Calu3 (cell line): ENCODE data around the gene AARS2. TPM values are rescaled to one million over a fixed set of nuclear protein-coding genes. Genes with fewer than 3 reads are reported as not detected.
A peak's percentile ranks its signal among the peaks of the same experiment; 100 is the strongest.

Experiments used
- BruUV-seq: library from RNA; stranded (reverse); fragments of 400-500 nt; replicated peaks from 2 replicates; lab custom pipeline; 2021; lab: Mats Ljungman, UMichigan
- CTCF ChIA-PET: fragments of 300-600 bp; sonication (Branson Sonifier 250); formaldehyde crosslinking; loops from one replicate; lab custom pipeline; 2022; ENCODE audit warnings: antibody characterized with exemption; lab: Charles Lee
- DNase-seq: peaks from one replicate; pipeline ENCODE4 v3.0.0; 2022
- H3K27ac Mint-ChIP-seq: one replicate; pipeline ENCODE4 v1.8.0; 2022; ENCODE audit warnings: mixed read lengths; ENCODE audit not compliant: unreplicated experiment
- H3K27me3 Mint-ChIP-seq: one replicate; pipeline ENCODE4 v1.8.0; 2022; ENCODE audit warnings: mixed read lengths; ENCODE audit not compliant: unreplicated experiment
- H3K36me3 Mint-ChIP-seq: one replicate; pipeline ENCODE4 v1.8.0; 2022; ENCODE audit warnings: mild to moderate bottlenecking, moderate library complexity, mixed read lengths; ENCODE audit not compliant: insufficient read depth, unreplicated experiment
- H3K4me1 Mint-ChIP-seq: one replicate; pipeline ENCODE4 v1.8.0; 2022; ENCODE audit warnings: mild to moderate bottlenecking, low read depth, mixed read lengths; ENCODE audit not compliant: unreplicated experiment
- H3K4me3 Mint-ChIP-seq: one replicate; pipeline ENCODE4 v1.8.0; 2022; ENCODE audit warnings: mild to moderate bottlenecking, low read depth, moderate library complexity, mixed read lengths; ENCODE audit not compliant: unreplicated experiment
- H3K9me3 Mint-ChIP-seq: one replicate; pipeline ENCODE4 v1.8.0; 2022; ENCODE audit warnings: low read depth, mixed read lengths; ENCODE audit not compliant: unreplicated experiment
- intact Hi-C: fragments of 100-400 bp; cut with micrococcal nuclease; formaldehyde crosslinking; loops from one replicate; pipeline ENCODE4 v1.10.0; 2022; ENCODE audit not compliant: unreplicated experiment
- total RNA-seq: library from RNA; stranded (reverse); gene quantifications from 2 replicates; pipeline ENCODE4 v1.2.3, GENCODE V29; 2022
- TF ChIP-seq, protein P1 (sequence below): fragments of 200-600 bp; IDR thresholded peaks from one replicate; pipeline ENCODE4 v1.8.0; 2022; ENCODE audit warnings: antibody characterized with exemption; ENCODE audit not compliant: unreplicated experiment

AARS2 gene
- total RNA-seq, 1 experiment from 2014 or later, result 37.5 TPM

DNA sequence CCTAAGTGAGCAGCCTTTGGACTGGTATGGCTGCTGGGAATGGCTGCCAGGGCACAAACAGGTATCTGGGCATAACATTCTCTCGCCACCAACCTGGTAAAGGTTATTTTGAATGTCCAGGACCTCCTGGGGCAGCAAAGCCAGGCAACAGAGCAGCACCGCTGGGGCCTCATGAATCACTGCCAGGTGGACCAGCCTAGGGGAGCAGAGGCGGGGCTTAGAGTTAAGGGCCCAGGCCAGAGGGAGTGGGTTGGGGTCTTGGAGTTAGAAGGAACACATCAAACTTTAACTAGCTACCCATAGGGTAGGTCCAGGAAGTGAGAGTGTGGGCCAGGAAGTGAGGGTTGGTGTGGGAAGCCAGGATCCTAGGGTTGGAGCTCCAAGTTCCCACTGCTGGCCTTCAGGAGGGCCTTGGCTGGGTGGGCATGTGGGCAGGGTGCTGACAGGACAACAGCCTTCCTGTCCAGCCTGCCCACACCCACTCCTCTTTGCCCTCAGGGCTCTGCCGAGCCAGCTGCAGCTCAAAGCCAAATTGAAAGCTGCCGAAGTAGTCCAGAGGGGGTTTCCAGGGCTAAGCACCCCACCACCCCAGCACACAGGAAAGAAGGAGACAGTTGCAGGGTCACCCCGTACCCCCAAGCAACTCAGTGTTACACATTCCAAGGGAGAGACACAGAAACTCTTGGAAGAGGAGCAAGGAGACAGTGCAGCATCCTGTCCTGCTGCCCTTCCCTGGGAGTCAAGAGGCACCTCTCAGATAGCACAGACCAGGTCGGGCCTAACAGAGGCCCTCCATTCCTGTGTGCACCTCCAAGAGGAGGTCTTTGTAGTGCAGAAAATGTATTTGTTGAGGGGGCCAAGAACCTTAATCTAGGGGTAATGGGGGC, 50.4 kb downstream of the AARS2 start:
- TF ChIP-seq, protein P1, sequence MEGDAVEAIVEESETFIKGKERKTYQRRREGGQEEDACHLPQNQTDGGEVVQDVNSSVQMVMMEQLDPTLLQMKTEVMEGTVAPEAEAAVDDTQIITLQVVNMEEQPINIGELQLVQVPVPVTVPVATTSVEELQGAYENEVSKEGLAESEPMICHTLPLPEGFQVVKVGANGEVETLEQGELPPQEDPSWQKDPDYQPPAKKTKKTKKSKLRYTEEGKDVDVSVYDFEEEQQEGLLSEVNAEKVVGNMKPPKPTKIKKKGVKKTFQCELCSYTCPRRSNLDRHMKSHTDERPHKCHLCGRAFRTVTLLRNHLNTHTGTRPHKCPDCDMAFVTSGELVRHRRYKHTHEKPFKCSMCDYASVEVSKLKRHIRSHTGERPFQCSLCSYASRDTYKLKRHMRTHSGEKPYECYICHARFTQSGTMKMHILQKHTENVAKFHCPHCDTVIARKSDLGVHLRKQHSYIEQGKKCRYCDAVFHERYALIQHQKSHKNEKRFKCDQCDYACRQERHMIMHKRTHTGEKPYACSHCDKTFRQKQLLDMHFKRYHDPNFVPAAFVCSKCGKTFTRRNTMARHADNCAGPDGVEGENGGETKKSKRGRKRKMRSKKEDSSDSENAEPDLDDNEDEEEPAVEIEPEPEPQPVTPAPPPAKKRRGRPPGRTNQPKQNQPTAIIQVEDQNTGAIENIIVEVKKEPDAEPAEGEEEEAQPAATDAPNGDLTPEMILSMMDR, result no peak
- Mint-ChIP-seq H3K27ac (peak overlapping the region; percentile 80), H3K9me3 (no peaks in the 10 kb centered on the region), H3K36me3 (peaks cover 66% of the 10 kb centered on the region), H3K4me3 (peak overlapping the region; percentile 98), H3K27me3 (peaks cover 17% of the 10 kb centered on the region), H3K4me1 (peaks cover 53% of the 10 kb centered on the region)
- CTCF ChIA-PET, result interaction anchor here (0.5 to 1.3 kb wide), 4 partner anchors 44 to 1176 kb away, joined by 3 read pairs; no protein-coding TSS in a partner anchor
- no peak for DNase-seq
- intact Hi-C loops, result no loop called here
- BruUV-seq, result no TSS peak

DNA sequence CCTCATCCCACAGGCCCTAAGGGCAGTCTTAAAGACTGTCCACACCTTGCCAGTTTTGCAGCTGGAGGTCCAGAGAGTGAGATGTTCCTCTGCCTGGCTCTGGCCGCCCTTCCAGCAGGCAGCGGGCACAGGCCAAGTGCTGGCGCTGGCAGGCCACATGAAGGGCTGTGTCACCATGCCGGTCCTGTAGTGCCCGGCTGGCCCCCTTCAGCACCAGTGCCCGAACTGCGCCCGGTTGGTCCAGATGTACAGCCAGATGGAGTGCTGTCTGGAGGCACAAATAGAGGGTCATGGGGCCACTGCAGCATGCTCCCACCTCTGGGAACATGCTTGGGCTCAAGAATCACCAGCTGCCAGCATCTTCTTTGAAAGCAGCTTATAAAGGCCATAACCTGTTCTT, 51.6 kb downstream of the AARS2 start:
- peaks cover 73% of the 10 kb centered on the region for H3K36me3 Mint-ChIP-seq
- CTCF ChIA-PET, result interaction anchor here (0.5 to 0.6 kb wide), 3 partner anchors 45 to 1175 kb away, joined by 3 read pairs; no protein-coding TSS in a partner anchor
- intact Hi-C loops, result no loop called here
- H3K4me3 Mint-ChIP-seq, result no peak overlapping the region
- no TSS peak for BruUV-seq
- H3K27ac Mint-ChIP-seq, result no peak overlapping the region
- no peaks in the 10 kb centered on the region for H3K9me3 Mint-ChIP-seq
- DNase-seq, result no peak
- TF ChIP-seq, protein P1, result no peak
- H3K27me3 Mint-ChIP-seq, result peaks cover 6% of the 10 kb centered on the region
- H3K4me1 Mint-ChIP-seq, result peaks cover 60% of the 10 kb centered on the region

DNA sequence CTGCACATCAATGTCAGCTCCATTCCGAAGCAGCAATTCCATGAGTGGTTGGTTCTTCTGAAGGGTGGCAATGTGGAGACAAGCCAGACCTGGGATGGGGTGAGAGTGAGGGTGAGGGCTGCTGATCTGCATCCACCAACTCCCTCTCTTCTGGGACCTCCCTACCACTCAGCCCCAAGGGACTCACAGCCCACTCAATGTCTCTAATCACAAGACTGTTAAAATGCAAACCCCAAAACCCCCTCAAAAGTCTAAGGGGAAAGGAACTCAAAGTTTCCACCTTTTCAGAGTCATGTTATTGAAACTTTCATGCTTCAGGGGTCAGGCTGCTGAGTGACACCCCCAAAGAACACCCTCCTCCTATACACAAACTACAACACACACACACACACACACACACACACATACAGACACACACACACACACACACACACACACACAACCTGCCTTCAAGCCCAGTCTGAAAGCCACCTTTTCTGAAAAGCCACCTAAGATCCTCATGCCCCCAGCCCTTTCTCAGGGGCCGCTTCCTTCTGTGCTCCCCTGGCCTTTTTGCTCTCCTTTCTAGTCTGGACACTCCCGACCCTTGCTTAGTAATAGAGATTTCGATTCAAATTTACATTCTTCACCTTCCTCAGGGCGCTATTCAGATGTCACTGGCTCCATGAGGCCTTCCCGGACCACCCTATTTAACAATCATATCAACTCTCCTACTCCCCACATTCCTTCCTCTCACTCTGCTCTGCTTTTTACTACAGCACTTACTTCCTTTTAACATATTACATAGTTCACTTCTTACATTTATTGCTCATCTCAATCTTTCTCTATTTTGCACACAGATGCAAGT, 52.5 kb downstream of the AARS2 start:
- no peak for DNase-seq
- no peaks in the 10 kb centered on the region for H3K9me3 Mint-ChIP-seq
- no peak overlapping the region for H3K4me3 Mint-ChIP-seq
- H3K27ac Mint-ChIP-seq, result no peak overlapping the region
- CTCF ChIA-PET, result no interaction called here
- intact Hi-C loops, result no loop called here
- no peaks in the 10 kb centered on the region for H3K27me3 Mint-ChIP-seq
- BruUV-seq, result no TSS peak
- peaks cover 69% of the 10 kb centered on the region for H3K4me1 Mint-ChIP-seq
- peaks cover 74% of the 10 kb centered on the region for H3K36me3 Mint-ChIP-seq
- TF ChIP-seq, protein P1, result no peak

DNA sequence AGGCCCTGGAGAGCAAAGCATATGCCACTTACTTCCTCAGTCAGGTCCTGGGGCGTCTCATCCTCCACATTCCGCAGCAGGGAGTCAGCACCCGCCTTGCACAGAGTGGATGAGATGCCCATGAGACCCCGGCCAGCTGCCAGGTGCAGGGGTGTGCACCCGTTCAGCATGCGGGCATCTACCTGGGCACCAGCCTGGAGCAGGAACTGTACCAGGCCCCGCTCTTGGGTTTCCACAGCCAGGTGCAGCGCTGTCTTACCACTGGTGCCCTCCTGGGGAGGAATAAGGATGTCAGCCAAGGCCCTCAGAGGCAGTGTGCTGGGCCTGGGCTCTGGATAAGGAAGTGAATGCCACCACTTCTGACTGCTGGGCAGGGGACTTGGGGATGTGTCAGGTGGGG, 53.1 kb downstream of the AARS2 start:
- no peaks in the 10 kb centered on the region for H3K27me3 Mint-ChIP-seq
- peaks cover 76% of the 10 kb centered on the region for H3K4me1 Mint-ChIP-seq
- no peak for DNase-seq
- H3K27ac Mint-ChIP-seq, result no peak overlapping the region
- H3K9me3 Mint-ChIP-seq, result no peaks in the 10 kb centered on the region
- intact Hi-C loops, result no loop called here
- TF ChIP-seq, protein P1, result no peak
- no peak overlapping the region for H3K4me3 Mint-ChIP-seq
- BruUV-seq, result no TSS peak
- peaks cover 74% of the 10 kb centered on the region for H3K36me3 Mint-ChIP-seq
- CTCF ChIA-PET, result no interaction called here
